ENCODE data around the gene NEU1.
"Not testable (repeated sequence)": the region's sequence is repeated elsewhere in the genome, so short reads cannot be mapped to it uniquely, and the experiment has no call there.

DNA sequence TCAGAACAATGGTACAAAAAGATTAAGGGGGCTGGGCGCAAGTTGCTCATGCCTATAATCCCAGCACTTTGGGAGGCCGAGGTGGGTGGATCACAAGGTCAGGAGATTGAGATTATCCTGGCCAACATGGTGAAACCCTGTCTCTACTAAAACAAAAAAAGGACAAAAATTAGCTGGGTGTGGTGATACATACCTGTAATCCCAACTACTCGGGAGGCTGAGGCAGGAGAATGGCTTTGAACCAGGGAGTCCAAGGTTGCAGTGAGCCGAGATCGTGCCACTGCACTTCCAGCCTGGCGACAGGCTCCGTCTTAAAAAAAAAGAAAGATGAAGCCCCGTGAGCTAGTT, 22.9 kb downstream of the NEU1 start:
- TF ChIP-seq CTCF (IDR thresholded peaks at IDR 0.05 in 8 of 11, conservative IDR thresholded peaks at IDR 0.05 in 3 of 11); POLR2AphosphoS5 (IDR thresholded peaks at IDR 0.05); POLR2A (IDR thresholded peaks at IDR 0.05): not testable (repeated sequence)

Data from spleen (tissue), 7 donors.